ENCODE measurements around the gene MOB3A. TPM values are rescaled to one million over a fixed set of nuclear protein-coding genes. Genes with fewer than 3 reads are reported as not detected.
A peak's percentile ranks its signal among the peaks of the same experiment; 100 is the strongest.

Gene MOB3A
- total RNA-seq, 1 donor, result 34.0 TPM

DNA sequence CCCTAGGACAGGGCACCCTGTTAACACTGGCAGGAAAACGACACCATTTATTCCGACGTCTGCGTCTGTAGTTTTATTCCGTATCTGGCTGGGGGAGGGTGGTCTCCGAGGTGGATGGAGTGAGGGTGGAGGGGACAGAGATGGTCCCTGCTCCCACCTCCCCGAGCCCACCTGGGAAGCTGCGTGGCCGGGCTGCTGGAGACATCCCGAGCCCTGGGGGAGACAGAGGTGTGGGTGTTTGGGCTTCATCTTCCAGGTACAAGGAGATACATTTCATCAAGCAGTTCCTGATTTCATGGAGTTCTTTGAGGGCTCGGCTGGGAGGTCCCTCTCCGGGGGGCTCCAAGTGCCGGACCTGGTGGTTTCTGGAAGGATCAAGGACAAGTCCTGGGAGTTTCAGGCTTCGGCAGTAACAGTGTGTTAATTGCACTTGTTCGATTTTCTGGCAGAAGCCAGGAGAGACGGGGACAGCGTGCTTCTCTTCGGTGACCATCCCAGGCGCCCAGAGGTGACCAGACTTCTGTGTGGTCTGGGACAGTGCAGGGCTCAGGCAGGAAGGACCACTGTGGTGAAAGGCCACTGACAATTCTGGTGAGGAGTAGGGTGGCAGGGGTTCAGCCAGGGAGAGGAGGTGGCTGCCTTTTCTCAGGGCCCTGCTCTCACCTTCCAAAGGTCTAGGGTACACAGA is 25.0 kb downstream of the MOB3A start:
- H4K20me1 ChIP-seq (ENCODE audit: insufficient read depth, low read length), result no peaks in the 10 kb centered on the region

DNA sequence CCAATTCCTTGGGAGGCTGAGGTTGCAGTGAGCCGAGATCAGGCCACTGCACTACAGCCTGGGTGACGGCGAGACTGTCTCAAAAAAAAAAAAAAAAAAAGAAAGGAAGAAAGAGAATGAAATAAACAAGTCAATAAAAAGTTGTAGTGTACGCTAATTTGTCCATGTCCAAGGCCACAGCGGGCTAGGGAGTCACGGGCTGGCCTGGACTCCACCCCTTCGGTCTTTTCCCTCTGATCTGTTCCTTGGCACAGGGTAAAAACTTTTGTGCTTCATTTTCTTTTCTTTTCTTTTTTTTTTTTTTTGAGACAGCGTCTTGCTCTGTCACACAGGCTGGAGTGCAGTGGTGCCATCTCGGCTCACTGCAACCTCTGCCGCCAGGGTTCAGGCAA is 25.7 kb downstream of the MOB3A start:
- H3K9me3 ChIP-seq (ENCODE audit: low read depth, low read length), result no peaks in the 10 kb centered on the region
- DNase-seq (ENCODE audit: insufficient read length, low spot score, missing footprints), result peak; percentile 42
- no peak overlapping the region for H3K4me3 ChIP-seq (ENCODE audit: insufficient read depth, low read length)
- no peaks in the 10 kb centered on the region for H3K4me1 ChIP-seq (ENCODE audit: insufficient read depth, low read length)
- H2AFZ ChIP-seq (ENCODE audit: low read length), result no peak overlapping the region
- H3K27ac ChIP-seq (ENCODE audit: low read depth, low read length), result no peak overlapping the region
- no peak overlapping the region for H3K4me2 ChIP-seq (ENCODE audit: insufficient read depth, low read length)
- H3K36me3 ChIP-seq (ENCODE audit: insufficient read depth, low read length), result peaks cover 15% of the 10 kb centered on the region
- H3K27me3 ChIP-seq (ENCODE audit: insufficient read depth, low read length), result no peaks in the 10 kb centered on the region
- H4K20me1 ChIP-seq (ENCODE audit: insufficient read depth, low read length), result no peaks in the 10 kb centered on the region
- no peaks in the 10 kb centered on the region for H3K79me2 ChIP-seq (ENCODE audit: insufficient read depth, low read length)
- TF ChIP-seq, protein P1, sequence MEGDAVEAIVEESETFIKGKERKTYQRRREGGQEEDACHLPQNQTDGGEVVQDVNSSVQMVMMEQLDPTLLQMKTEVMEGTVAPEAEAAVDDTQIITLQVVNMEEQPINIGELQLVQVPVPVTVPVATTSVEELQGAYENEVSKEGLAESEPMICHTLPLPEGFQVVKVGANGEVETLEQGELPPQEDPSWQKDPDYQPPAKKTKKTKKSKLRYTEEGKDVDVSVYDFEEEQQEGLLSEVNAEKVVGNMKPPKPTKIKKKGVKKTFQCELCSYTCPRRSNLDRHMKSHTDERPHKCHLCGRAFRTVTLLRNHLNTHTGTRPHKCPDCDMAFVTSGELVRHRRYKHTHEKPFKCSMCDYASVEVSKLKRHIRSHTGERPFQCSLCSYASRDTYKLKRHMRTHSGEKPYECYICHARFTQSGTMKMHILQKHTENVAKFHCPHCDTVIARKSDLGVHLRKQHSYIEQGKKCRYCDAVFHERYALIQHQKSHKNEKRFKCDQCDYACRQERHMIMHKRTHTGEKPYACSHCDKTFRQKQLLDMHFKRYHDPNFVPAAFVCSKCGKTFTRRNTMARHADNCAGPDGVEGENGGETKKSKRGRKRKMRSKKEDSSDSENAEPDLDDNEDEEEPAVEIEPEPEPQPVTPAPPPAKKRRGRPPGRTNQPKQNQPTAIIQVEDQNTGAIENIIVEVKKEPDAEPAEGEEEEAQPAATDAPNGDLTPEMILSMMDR (IDR thresholded peaks at IDR 0.05; ENCODE audit: extremely low read depth, low read depth, low read length), result no peak

More for the DNA sequence above, 25.0 kb downstream of the MOB3A start:
- Histone ChIP-seq H3K36me3 (ENCODE audit: insufficient read depth, low read length) (peaks cover 18% of the 10 kb centered on the region), H3K27ac (ENCODE audit: low read depth, low read length) (no peak overlapping the region), H3K4me3 (ENCODE audit: insufficient read depth, low read length) (no peak overlapping the region), H3K4me1 (ENCODE audit: insufficient read depth, low read length) (no peaks in the 10 kb centered on the region), H3K9me3 (ENCODE audit: low read depth, low read length) (no peaks in the 10 kb centered on the region), H3K79me2 (ENCODE audit: insufficient read depth, low read length) (no peaks in the 10 kb centered on the region), H2AFZ (ENCODE audit: low read length) (no peak overlapping the region), H3K27me3 (ENCODE audit: insufficient read depth, low read length) (no peaks in the 10 kb centered on the region), H3K4me2 (ENCODE audit: insufficient read depth, low read length) (no peak overlapping the region)
- DNase-seq (ENCODE audit: insufficient read length, low spot score, missing footprints), result peak; percentile 29
- TF ChIP-seq, protein P1 (IDR thresholded peaks at IDR 0.05; ENCODE audit: extremely low read depth, low read depth, low read length), result no peak

DNA sequence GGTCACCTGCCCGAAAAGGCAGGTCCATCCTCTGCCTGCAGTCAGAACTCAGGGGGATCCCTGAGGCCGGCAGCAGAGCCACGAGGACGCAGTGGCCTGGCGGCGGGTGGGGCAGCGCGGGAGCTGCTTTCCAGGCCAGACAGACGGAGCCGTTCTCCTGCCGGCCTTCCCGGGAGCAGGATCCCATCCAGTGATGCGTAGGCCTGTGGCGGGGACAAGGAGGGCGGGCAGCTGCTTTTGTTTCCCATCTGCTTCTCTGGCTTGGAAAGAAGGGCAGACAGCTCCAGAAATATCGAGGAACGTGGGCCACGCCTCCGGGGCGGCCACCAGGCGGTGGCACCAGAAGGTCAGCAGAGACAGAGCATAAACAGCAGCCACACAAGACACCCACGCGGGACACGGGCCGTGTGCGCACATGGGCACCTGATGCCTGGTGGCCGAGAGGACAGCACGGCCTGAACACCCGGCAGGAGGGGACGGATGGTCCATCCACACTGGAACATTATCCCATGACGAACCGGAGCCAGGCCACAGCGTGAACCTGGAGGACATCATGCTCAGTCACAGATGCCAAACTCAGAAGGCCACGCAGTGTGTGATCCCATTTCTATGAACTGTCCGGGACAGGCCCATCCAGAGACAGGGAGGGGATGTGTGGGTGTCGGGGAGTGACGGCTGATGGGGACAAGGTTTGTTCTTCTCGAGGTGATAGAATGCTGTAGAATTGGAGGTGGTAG is 31.2 kb downstream of the MOB3A start:
- Histone ChIP-seq H3K9me3 (ENCODE audit: low read depth, low read length) (no peaks in the 10 kb centered on the region), H3K27ac (ENCODE audit: low read depth, low read length) (no peak overlapping the region), H3K79me2 (ENCODE audit: insufficient read depth, low read length) (no peaks in the 10 kb centered on the region), H3K4me3 (ENCODE audit: insufficient read depth, low read length) (no peak overlapping the region), H4K20me1 (ENCODE audit: insufficient read depth, low read length) (no peaks in the 10 kb centered on the region), H2AFZ (ENCODE audit: low read length) (peak overlapping the region; percentile 47), H3K4me1 (ENCODE audit: insufficient read depth, low read length) (peaks cover 21% of the 10 kb centered on the region), H3K27me3 (ENCODE audit: insufficient read depth, low read length) (no peaks in the 10 kb centered on the region), H3K4me2 (ENCODE audit: insufficient read depth, low read length) (no peak overlapping the region), H3K36me3 (ENCODE audit: insufficient read depth, low read length) (no peaks in the 10 kb centered on the region)
- TF ChIP-seq, protein P1 (IDR thresholded peaks at IDR 0.05; ENCODE audit: extremely low read depth, low read depth, low read length), result no peak
- DNase-seq (ENCODE audit: insufficient read length, low spot score, missing footprints), result peak; percentile 75

DNA sequence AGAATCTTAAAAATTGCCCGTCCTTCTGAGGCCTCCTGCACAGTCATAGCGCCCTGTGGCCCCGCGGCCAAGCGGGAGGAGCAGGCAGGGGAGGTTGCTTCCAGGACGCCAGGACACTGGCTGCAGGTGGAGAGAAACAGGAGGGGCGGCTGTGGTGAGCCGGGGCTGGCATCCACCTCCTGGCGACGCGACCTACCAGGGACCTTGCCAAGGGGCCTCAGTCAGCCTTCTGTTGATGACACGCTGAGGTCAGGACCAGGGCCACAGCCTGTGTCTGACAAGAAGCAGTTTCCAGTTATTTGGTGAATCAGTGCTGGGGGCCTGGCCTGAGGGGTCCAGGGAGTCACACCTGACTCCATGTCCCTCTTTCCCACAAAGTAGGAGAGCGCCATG is 31.7 kb downstream of the MOB3A start:
- no peaks in the 10 kb centered on the region for H3K9me3 ChIP-seq (ENCODE audit: low read depth, low read length)
- H3K4me1 ChIP-seq (ENCODE audit: insufficient read depth, low read length), result peaks cover 26% of the 10 kb centered on the region
- H3K4me2 ChIP-seq (ENCODE audit: insufficient read depth, low read length), result no peak overlapping the region
- H3K4me3 ChIP-seq (ENCODE audit: insufficient read depth, low read length), result no peak overlapping the region
- no peak overlapping the region for H3K27ac ChIP-seq (ENCODE audit: low read depth, low read length)
- no peaks in the 10 kb centered on the region for H3K36me3 ChIP-seq (ENCODE audit: insufficient read depth, low read length)
- TF ChIP-seq, protein P1 (IDR thresholded peaks at IDR 0.05; ENCODE audit: extremely low read depth, low read depth, low read length), result no peak
- H4K20me1 ChIP-seq (ENCODE audit: insufficient read depth, low read length), result no peaks in the 10 kb centered on the region
- H2AFZ ChIP-seq (ENCODE audit: low read length), result no peak overlapping the region
- H3K27me3 ChIP-seq (ENCODE audit: insufficient read depth, low read length), result no peaks in the 10 kb centered on the region
- DNase-seq (ENCODE audit: insufficient read length, low spot score, missing footprints), result peak; percentile 64
- H3K79me2 ChIP-seq (ENCODE audit: insufficient read depth, low read length), result no peaks in the 10 kb centered on the region
